Astrocyte of the cerebellum (primary cell): ENCODE measurements around the gene FBXW10.
"Not testable (repeated sequence)": the region's sequence is repeated elsewhere in the genome, so short reads cannot be mapped to it uniquely, and the experiment has no call there.

Experiments used
- DNase-seq: peaks from one replicate; pipeline ENCODE4 v3.0.0-alpha.2; 2011; ENCODE audit warnings: low read depth
- H3K4me3 ChIP-seq: 2 replicates; pipeline ENCODE4 v1.5.1; 2011; ENCODE audit warnings: mild to moderate bottlenecking, low read depth, low read length, moderate library complexity
- in situ Hi-C: cut with HindIII; loops from 2 replicates; pipeline ENCODE4 v1.10.0; 2017; ENCODE audit warnings: low sequenced_read_pairs
- TF ChIP-seq, protein P1 (sequence below): IDR thresholded peaks from 2 replicates; pipeline ENCODE4 v1.5.1; 2012; ENCODE audit warnings: low read length, low read depth, moderate library complexity, mild to moderate bottlenecking; ENCODE audit errors: missing control alignments

FBXW10 gene, protein sequence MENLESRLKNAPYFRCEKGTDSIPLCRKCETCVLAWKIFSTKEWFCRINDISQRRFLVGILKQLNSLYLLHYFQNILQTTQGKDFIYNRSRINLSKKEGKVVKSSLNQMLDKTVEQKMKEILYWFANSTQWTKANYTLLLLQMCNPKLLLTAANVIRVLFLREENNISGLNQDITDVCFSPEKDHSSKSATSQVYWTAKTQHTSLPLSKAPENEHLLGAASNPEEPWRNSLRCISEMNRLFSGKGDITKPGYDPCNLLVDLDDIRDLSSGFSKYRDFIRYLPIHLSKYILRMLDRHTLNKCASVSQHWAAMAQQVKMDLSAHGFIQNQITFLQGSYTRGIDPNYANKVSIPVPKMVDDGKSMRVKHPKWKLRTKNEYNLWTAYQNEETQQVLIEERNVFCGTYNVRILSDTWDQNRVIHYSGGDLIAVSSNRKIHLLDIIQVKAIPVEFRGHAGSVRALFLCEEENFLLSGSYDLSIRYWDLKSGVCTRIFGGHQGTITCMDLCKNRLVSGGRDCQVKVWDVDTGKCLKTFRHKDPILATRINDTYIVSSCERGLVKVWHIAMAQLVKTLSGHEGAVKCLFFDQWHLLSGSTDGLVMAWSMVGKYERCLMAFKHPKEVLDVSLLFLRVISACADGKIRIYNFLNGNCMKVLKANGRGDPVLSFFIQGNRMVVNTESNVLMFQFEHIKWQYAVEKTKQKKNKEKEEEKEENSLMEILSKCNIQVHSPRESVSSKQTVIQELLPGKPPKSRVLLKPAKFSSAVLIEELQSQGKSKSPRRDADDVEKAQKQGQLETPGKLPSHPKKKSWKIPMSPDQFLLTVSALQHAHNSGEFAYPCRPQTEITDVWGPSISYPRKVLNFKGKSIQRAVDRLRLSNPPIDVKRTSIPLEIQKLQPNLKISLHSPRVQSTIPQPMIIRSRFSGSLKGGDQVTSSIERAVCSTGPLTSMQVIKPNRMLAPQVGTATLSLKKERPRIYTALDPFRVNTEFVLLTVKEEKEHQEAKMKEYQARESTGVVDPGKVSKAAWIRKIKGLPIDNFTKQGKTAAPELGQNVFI

DNA sequence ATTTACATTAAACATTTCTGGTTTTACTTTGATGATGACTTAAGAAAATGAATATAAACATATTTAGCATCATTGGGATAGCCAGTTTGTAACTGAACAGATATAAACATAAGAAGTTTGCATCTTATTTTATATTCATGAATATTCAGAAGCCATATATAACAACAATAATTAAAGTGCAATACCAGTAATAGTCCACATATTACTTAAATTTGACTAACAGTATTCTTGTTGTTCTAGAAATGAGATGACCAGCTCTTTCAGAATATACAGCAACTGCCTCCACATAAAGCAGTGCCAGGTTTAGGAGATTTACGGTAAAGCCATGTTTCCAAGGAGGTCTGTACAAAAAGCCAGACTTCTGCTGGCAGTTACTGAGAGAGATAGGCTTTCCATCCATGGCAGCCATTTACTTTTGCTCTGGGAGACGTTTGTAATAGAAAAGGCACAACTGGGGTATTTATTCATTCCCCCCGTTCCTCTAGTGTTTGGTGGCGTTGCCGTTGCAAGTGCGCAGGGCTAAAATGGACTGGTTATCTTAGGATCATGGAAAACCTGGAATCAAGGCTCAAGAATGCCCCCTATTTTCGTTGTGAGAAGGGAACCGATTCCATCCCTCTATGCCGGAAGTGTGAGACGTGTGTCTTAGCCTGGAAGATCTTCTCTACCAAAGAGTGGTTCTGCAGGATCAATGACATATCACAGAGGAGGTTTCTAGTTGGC is at the start of gene FBXW10:
FBXW10 (plus strand) TSS at position 356 of the 723 bp plus-strand sequence; CDS start at position 547, 191 bp downstream.
- in situ Hi-C loops, DNase-seq, H3K4me3 ChIP-seq: not testable (repeated sequence)

GRCh38 chr17:18695143-18695542 is 48.7 kb upstream of the FBXW10 start:
- DNase-seq, in situ Hi-C loops, H3K4me3 ChIP-seq: not testable (repeated sequence)

- DNase-seq, in situ Hi-C loops: not testable (repeated sequence)
- peak overlapping the region; percentile 53 for H3K4me3 ChIP-seq
These were observed 45.3 kb upstream of the FBXW10 start for GRCh38 chr17:18698473-18699103.

GRCh38 chr17:18705955-18706354 is 37.9 kb upstream of the FBXW10 start:
- DNase-seq, H3K4me3 ChIP-seq, in situ Hi-C loops: not testable (repeated sequence)

GRCh38 chr17:18708215-18708614 is 35.6 kb upstream of the FBXW10 start:
- in situ Hi-C loops, DNase-seq, H3K4me3 ChIP-seq: not testable (repeated sequence)

- TF ChIP-seq, protein P1, sequence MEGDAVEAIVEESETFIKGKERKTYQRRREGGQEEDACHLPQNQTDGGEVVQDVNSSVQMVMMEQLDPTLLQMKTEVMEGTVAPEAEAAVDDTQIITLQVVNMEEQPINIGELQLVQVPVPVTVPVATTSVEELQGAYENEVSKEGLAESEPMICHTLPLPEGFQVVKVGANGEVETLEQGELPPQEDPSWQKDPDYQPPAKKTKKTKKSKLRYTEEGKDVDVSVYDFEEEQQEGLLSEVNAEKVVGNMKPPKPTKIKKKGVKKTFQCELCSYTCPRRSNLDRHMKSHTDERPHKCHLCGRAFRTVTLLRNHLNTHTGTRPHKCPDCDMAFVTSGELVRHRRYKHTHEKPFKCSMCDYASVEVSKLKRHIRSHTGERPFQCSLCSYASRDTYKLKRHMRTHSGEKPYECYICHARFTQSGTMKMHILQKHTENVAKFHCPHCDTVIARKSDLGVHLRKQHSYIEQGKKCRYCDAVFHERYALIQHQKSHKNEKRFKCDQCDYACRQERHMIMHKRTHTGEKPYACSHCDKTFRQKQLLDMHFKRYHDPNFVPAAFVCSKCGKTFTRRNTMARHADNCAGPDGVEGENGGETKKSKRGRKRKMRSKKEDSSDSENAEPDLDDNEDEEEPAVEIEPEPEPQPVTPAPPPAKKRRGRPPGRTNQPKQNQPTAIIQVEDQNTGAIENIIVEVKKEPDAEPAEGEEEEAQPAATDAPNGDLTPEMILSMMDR: peak; percentile 44
- peak; percentile 31 for DNase-seq
- in situ Hi-C loops, H3K4me3 ChIP-seq: not testable (repeated sequence)
These were observed 31.4 kb upstream of the FBXW10 start for GRCh38 chr17:18712354-18712999.

DNA sequence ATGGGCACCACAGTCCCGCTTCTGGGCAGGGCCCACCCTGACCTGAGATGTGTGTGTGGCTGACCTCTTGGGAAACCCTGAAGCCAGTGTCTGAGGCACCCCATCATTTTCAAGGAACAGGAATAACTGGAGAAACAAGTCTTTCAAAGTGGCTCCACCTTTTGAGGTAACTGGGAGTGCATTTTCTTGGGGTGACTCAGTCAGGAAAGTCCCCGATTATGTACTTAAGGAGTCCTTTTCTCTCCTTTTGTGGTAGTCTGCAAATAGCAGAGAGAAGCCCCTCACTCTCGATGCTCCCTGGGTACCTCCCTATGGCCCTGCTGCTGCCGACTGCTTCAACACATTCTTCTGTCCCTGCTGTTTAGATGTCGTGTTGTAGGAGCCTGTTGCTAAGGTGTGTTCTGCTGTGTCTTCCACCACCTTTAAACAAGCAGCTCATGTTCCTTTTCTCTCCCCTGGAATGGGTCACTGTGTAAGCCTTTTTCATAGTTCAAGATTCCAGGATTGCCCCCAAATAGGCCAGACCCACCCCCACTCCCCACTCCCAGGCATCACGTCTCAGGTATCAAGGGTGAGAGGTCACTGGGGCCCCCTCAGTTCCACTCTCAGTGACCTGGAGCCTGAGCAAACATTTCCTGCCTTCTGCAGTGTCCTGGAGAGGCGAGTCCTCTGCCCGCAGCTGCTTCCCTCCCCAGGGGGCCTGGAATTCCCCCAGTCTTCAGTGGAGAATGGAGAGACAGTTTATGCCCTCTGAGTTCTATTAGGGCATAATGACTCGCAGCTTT is 25.0 kb upstream of the FBXW10 start:
- DNase-seq, H3K4me3 ChIP-seq, in situ Hi-C loops: not testable (repeated sequence)

DNA sequence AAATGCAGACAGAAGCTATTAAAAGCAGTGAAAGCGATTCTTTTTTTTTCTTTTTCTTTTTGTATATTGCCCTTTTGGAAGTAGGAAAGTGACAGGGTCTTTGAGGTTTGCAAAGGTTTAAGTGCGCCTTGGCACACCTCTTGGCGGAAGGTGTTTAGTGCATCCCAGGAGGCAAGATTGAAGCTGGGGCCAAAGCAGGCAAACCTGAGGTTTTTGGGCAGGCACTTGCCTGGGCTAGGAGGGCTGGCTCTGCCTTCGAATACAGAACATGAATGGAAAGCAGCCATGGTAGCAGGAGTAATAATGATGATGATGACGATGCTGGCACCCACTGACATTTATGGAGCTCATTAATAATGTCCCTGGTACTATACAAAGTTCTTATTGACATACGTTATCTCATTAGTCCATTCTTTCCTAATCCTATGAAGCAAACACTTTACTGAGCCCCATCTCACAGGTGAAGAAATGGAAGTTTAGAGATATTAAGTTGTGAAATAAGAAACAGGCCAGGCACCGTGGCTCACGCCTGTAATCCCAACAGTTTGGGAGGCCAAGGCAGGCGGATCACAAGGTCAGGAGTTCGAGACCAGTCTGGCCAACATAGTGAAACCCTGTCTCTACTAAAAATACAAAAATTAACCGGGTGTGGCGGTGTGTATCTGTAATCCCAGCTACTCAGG is 24.3 kb upstream of the FBXW10 start:
- H3K4me3 ChIP-seq, DNase-seq, in situ Hi-C loops: not testable (repeated sequence)

- H3K4me3 ChIP-seq, DNase-seq, in situ Hi-C loops: not testable (repeated sequence)
These were observed 21.9 kb upstream of the FBXW10 start for GRCh38 chr17:18721775-18722547.

GRCh38 chr17:18722612-18723011 is 21.2 kb upstream of the FBXW10 start:
- in situ Hi-C loops, H3K4me3 ChIP-seq, DNase-seq: not testable (repeated sequence)

- DNase-seq, H3K4me3 ChIP-seq, in situ Hi-C loops: not testable (repeated sequence)
These were observed 20.3 kb upstream of the FBXW10 start for GRCh38 chr17:18723509-18723908.

- DNase-seq, in situ Hi-C loops, H3K4me3 ChIP-seq: not testable (repeated sequence)
These were observed 11.4 kb upstream of the FBXW10 start for GRCh38 chr17:18732438-18732837.

- H3K4me3 ChIP-seq, DNase-seq, in situ Hi-C loops: not testable (repeated sequence)
These were observed 10.5 kb upstream of the FBXW10 start for GRCh38 chr17:18733350-18733749.
